Liver (tissue), 3 donors: ENCODE data around the gene TDRD7.
"Not testable (repeated sequence)": the region's sequence is repeated elsewhere in the genome, so short reads cannot be mapped to it uniquely, and the experiment has no call there.

Experiments
- EGR1 ChIP-seq, 2 donors: IDR thresholded peaks; 2 replicates each; pipeline ENCODE4 v1.6.1; 2016 to 2018; ENCODE audit warnings: antibody characterized with exemption in 2 of 2, low read depth in 2 of 2
- GABPA ChIP-seq, 2 donors: IDR thresholded peaks in 1 of 2; conservative IDR thresholded peaks in 1 of 2; 2 replicates each; pipeline ENCODE4 v1.6.1; 2016; ENCODE audit warnings: antibody characterized with exemption in 2 of 2, mild to moderate bottlenecking in 1 of 2, moderate library complexity in 1 of 2
- JUND ChIP-seq, 2 donors: IDR thresholded peaks; 2 replicates each; pipeline ENCODE4 v1.6.1; 2016; ENCODE audit warnings: antibody characterized with exemption in 2 of 2
- RAD21 ChIP-seq, 2 donors: IDR thresholded peaks; 2 replicates each; pipeline ENCODE4 v1.6.1; 2016; ENCODE audit warnings: antibody characterized with exemption in 2 of 2, mild to moderate bottlenecking in 2 of 2
- SP1 ChIP-seq: IDR thresholded peaks from 2 replicates; pipeline ENCODE4 v1.6.1; 2018; ENCODE audit warnings: antibody characterized with exemption, mild to moderate bottlenecking
- TAF1 ChIP-seq: conservative IDR thresholded peaks from 2 replicates; pipeline ENCODE4 v1.6.1; 2016; ENCODE audit warnings: antibody characterized with exemption, mild to moderate bottlenecking
- YY1 ChIP-seq: IDR thresholded peaks from 2 replicates; pipeline ENCODE4 v1.6.1; 2016; ENCODE audit warnings: antibody characterized with exemption, mild to moderate bottlenecking
- TF ChIP-seq, protein P1 (sequence below): fragments of 150-350 bp; IDR thresholded peaks from 2 replicates; pipeline ENCODE4 v1.5.1; 2017; ENCODE audit warnings: improper control_type of control experiment, low read depth, low read length; ENCODE audit not compliant: missing input control
- TF ChIP-seq, protein P2 (sequence below): IDR thresholded peaks from 2 replicates; pipeline ENCODE4 v1.6.1; 2016; ENCODE audit warnings: antibody characterized with exemption
- TF ChIP-seq, protein P3 (sequence below): IDR thresholded peaks from 2 replicates; pipeline ENCODE4 v1.6.1; 2016; ENCODE audit warnings: antibody characterized with exemption, mild to moderate bottlenecking
- TF ChIP-seq, protein P4 (sequence below): IDR thresholded peaks from 2 replicates; pipeline ENCODE4 v1.6.1; 2016; ENCODE audit warnings: antibody characterized with exemption
- TF ChIP-seq, protein P5 (sequence below): IDR thresholded peaks from 2 replicates; pipeline ENCODE4 v1.6.1; 2016; ENCODE audit warnings: antibody characterized with exemption
- donor health status: healthy.
- donor health status: healthy.

DNA sequence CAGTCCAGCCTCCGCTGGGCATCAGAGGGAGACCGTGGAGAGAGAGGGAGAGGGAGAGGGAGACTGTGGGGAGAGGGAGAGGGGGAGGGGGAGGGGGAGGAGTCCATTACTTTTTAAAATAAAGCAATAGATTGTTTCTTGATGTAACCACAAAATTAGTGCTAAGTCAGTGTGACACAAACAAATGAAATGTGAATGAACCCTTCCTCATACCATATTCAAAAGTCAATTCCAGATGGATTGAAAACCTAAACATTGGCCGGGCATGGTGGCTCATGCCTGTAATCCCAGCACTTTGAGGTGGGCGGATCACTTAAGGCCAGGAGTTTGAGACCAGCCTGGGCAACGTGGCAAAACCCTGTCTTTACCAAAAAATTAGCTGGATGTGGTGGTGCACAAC is 87.0 kb downstream of the TDRD7 start:
- TF ChIP-seq GABPA (IDR thresholded peaks at IDR 0.05 in 1 of 2, conservative IDR thresholded peaks at IDR 0.05 in 1 of 2); JUND (IDR thresholded peaks at IDR 0.05); SP1; YY1; TAF1; EGR1 (IDR thresholded peaks at IDR 0.05; ENCODE audit: low read depth in 2 of 2); RAD21 (IDR thresholded peaks at IDR 0.05): not testable (repeated sequence)
- TF ChIP-seq, protein P1, sequence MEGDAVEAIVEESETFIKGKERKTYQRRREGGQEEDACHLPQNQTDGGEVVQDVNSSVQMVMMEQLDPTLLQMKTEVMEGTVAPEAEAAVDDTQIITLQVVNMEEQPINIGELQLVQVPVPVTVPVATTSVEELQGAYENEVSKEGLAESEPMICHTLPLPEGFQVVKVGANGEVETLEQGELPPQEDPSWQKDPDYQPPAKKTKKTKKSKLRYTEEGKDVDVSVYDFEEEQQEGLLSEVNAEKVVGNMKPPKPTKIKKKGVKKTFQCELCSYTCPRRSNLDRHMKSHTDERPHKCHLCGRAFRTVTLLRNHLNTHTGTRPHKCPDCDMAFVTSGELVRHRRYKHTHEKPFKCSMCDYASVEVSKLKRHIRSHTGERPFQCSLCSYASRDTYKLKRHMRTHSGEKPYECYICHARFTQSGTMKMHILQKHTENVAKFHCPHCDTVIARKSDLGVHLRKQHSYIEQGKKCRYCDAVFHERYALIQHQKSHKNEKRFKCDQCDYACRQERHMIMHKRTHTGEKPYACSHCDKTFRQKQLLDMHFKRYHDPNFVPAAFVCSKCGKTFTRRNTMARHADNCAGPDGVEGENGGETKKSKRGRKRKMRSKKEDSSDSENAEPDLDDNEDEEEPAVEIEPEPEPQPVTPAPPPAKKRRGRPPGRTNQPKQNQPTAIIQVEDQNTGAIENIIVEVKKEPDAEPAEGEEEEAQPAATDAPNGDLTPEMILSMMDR: not testable (repeated sequence)
- TF ChIP-seq, protein P2, sequence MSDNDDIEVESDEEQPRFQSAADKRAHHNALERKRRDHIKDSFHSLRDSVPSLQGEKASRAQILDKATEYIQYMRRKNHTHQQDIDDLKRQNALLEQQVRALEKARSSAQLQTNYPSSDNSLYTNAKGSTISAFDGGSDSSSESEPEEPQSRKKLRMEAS: not testable (repeated sequence)
- TF ChIP-seq, protein P3, sequence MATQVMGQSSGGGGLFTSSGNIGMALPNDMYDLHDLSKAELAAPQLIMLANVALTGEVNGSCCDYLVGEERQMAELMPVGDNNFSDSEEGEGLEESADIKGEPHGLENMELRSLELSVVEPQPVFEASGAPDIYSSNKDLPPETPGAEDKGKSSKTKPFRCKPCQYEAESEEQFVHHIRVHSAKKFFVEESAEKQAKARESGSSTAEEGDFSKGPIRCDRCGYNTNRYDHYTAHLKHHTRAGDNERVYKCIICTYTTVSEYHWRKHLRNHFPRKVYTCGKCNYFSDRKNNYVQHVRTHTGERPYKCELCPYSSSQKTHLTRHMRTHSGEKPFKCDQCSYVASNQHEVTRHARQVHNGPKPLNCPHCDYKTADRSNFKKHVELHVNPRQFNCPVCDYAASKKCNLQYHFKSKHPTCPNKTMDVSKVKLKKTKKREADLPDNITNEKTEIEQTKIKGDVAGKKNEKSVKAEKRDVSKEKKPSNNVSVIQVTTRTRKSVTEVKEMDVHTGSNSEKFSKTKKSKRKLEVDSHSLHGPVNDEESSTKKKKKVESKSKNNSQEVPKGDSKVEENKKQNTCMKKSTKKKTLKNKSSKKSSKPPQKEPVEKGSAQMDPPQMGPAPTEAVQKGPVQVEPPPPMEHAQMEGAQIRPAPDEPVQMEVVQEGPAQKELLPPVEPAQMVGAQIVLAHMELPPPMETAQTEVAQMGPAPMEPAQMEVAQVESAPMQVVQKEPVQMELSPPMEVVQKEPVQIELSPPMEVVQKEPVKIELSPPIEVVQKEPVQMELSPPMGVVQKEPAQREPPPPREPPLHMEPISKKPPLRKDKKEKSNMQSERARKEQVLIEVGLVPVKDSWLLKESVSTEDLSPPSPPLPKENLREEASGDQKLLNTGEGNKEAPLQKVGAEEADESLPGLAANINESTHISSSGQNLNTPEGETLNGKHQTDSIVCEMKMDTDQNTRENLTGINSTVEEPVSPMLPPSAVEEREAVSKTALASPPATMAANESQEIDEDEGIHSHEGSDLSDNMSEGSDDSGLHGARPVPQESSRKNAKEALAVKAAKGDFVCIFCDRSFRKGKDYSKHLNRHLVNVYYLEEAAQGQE: not testable (repeated sequence)
- TF ChIP-seq, protein P4, sequence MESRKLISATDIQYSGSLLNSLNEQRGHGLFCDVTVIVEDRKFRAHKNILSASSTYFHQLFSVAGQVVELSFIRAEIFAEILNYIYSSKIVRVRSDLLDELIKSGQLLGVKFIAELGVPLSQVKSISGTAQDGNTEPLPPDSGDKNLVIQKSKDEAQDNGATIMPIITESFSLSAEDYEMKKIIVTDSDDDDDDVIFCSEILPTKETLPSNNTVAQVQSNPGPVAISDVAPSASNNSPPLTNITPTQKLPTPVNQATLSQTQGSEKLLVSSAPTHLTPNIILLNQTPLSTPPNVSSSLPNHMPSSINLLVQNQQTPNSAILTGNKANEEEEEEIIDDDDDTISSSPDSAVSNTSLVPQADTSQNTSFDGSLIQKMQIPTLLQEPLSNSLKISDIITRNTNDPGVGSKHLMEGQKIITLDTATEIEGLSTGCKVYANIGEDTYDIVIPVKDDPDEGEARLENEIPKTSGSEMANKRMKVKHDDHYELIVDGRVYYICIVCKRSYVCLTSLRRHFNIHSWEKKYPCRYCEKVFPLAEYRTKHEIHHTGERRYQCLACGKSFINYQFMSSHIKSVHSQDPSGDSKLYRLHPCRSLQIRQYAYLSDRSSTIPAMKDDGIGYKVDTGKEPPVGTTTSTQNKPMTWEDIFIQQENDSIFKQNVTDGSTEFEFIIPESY: not testable (repeated sequence)
- TF ChIP-seq, protein P5, sequence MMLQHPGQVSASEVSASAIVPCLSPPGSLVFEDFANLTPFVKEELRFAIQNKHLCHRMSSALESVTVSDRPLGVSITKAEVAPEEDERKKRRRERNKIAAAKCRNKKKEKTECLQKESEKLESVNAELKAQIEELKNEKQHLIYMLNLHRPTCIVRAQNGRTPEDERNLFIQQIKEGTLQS: not testable (repeated sequence)
